SK-N-SH (cell line): ENCODE data around the gene ETV3. TPM values are rescaled to one million over a fixed set of nuclear protein-coding genes. Genes with fewer than 3 reads are reported as not detected.

ENCODE experiments used
- CTCF ChIA-PET: fragments of 300-600, 350-600 bp; formaldehyde crosslinking; extraction: SDS; loops from one replicate; lab custom pipeline; 2021; lab: Yijun Ruan, JAX
- POLR2A ChIA-PET: fragments of 350-600 bp; sonication (Branson Sonifier 250); formaldehyde crosslinking; extraction: SDS; loops from one replicate; lab custom pipeline; 2020; ENCODE audit warnings: antibody characterized with exemption, inconsistent platforms; lab: Yijun Ruan, JAX
- DNase-seq: peaks from one replicate; pipeline ENCODE4 v3.0.0; 2012
- H2AFZ ChIP-seq: fragments of 200-600 bp; sonication (generic); 2 replicates; pipeline ENCODE4 v1.8.1; 2016; ENCODE audit warnings: antibody characterized with exemption, mild to moderate bottlenecking, low read depth
- H3F3A ChIP-seq: fragments of 200-600 bp; sonication (generic); replicated peaks from 2 replicates; pipeline ENCODE3; 2016; ENCODE audit warnings: antibody characterized with exemption, mild to moderate bottlenecking; ENCODE audit not compliant: insufficient read depth
- H3K27ac ChIP-seq, 2 experiments: fragments of 200-500 bp in 1 of 2; fragments of 200-600 bp in 1 of 2; sonication (Bioruptor generic) in 1 of 2; sonication (generic), shearing (Covaris generic) in 1 of 2; 2 replicates each; pipeline versions ENCODE4 v1.5.1 to v1.6.1; 2014 to 2016; ENCODE audit warnings: low read depth in 2 of 2, inconsistent platforms in 1 of 2, low read length in 1 of 2, mild to moderate bottlenecking in 1 of 2, mixed read lengths in 1 of 2
- H3K27me3 ChIP-seq: fragments of 200-600 bp; sonication (generic), shearing (Covaris generic); 2 replicates; pipeline ENCODE4 v1.6.1; 2016; ENCODE audit warnings: mixed run types; ENCODE audit not compliant: insufficient read depth
- H3K36me3 ChIP-seq, 2 experiments: fragments of 200-500 bp in 1 of 2; fragments of 200-600 bp in 1 of 2; sonication (Bioruptor generic) in 1 of 2; sonication (generic) in 1 of 2; replicated peaks in 1 of 2; 2 replicates each; pipeline versions ENCODE3 to v1.5.1; 2014 to 2016; ENCODE audit warnings: low read length in 1 of 2, mild to moderate bottlenecking in 1 of 2; ENCODE audit not compliant: insufficient read depth in 2 of 2, control insufficient read depth in 1 of 2
- H3K4me1 ChIP-seq, 2 experiments: fragments of 200-500 bp in 1 of 2; fragments of 200-600 bp in 1 of 2; sonication (Bioruptor generic) in 1 of 2; sonication (generic), shearing (Covaris generic) in 1 of 2; 2 replicates each; pipeline versions ENCODE4 v1.5.1 to v1.6.1; 2014 to 2016; ENCODE audit warnings: low read depth in 1 of 2, low read length in 1 of 2, mixed run types in 1 of 2; ENCODE audit not compliant: insufficient read depth in 2 of 2, control insufficient read depth in 1 of 2
- H3K4me2 ChIP-seq: fragments of 200-600 bp; sonication (generic), shearing (Covaris generic); 2 replicates; pipeline ENCODE4 v1.6.1; 2017; ENCODE audit warnings: mixed run types
- H3K4me3 ChIP-seq, 2 experiments: fragments of 200-500 bp in 1 of 2; fragments of 200-600 bp in 1 of 2; sonication (Bioruptor generic) in 1 of 2; sonication (generic), shearing (Covaris generic) in 1 of 2; 2 replicates each; pipeline versions ENCODE4 v1.5.1 to v1.8.1; 2014 to 2016; ENCODE audit warnings: low read depth in 2 of 2, inconsistent platforms in 1 of 2, low read length in 1 of 2, mild to moderate bottlenecking in 1 of 2, mixed read lengths in 1 of 2, moderate library complexity in 1 of 2
- H3K79me2 ChIP-seq: fragments of 200-600 bp; sonication (generic); 2 replicates; pipeline ENCODE4 v1.8.1; 2017; ENCODE audit warnings: mild to moderate bottlenecking; ENCODE audit not compliant: insufficient read depth
- H3K9ac ChIP-seq: fragments of 200-600 bp; sonication (generic); 2 replicates; pipeline ENCODE4 v1.6.1; 2017; ENCODE audit warnings: mixed run types
- H3K9me2 ChIP-seq: fragments of 200-600 bp; sonication (generic); 2 replicates; pipeline ENCODE4 v1.6.1; 2017; ENCODE audit warnings: mixed run types
- H3K9me3 ChIP-seq: fragments of 200-600 bp; sonication (generic); 2 replicates; pipeline ENCODE4 v1.6.1; 2017; ENCODE audit warnings: mixed run types, mild to moderate bottlenecking, moderate library complexity
- H4K20me1 ChIP-seq: fragments of 200-600 bp; sonication (generic); 2 replicates; pipeline ENCODE4 v1.6.1; 2017; ENCODE audit warnings: mild to moderate bottlenecking, mixed run types; ENCODE audit not compliant: insufficient read depth
- EP300 ChIP-seq, 2 experiments: IDR thresholded peaks; 2 replicates each; pipeline versions ENCODE4 v1.4.0 to v1.6.1; 2012; ENCODE audit warnings: borderline replicate concordance in 1 of 2, low read depth in 1 of 2, low read length in 1 of 2
- FOXJ3 ChIP-seq: sonication (generic); formaldehyde crosslinking; IDR thresholded peaks from 2 replicates; pipeline ENCODE4 v1.5.1; 2020; ENCODE audit warnings: mild to moderate bottlenecking, missing genetic modification reagents
- IRF3 ChIP-seq: fragments of 150-350 bp; IDR thresholded peaks from 2 replicates; pipeline ENCODE4 v1.6.1; 2016; ENCODE audit warnings: mild to moderate bottlenecking, low read depth, low read length
- JUND ChIP-seq: IDR thresholded peaks from 2 replicates; pipeline ENCODE4 v1.4.0; 2012
- MEF2A ChIP-seq: IDR thresholded peaks from 2 replicates; pipeline ENCODE4 v1.4.0; 2012; ENCODE audit warnings: low read depth, borderline replicate concordance
- MXI1 ChIP-seq: IDR thresholded peaks from 2 replicates; pipeline ENCODE4 v1.6.1; 2012; ENCODE audit warnings: mild to moderate bottlenecking, low read depth, low read length, improper control_type of control experiment
- NFIC ChIP-seq: IDR thresholded peaks from 2 replicates; pipeline ENCODE4 v1.4.0; 2012; ENCODE audit warnings: borderline replicate concordance
- NRF1 ChIP-seq: IDR thresholded peaks from 2 replicates; pipeline ENCODE4 v1.6.1; 2012; ENCODE audit warnings: low read depth, mild to moderate bottlenecking, low read length
- POLR2AphosphoS5 ChIP-seq: IDR thresholded peaks from 2 replicates; pipeline ENCODE4 v1.6.1; 2012; ENCODE audit warnings: low read depth, low read length
- RAD21 ChIP-seq: IDR thresholded peaks from 2 replicates; pipeline ENCODE4 v1.6.1; 2012; ENCODE audit warnings: mild to moderate bottlenecking, low read length
- RCOR1 ChIP-seq: fragments of 150-350 bp; IDR thresholded peaks from 2 replicates; pipeline ENCODE4 v1.6.1; 2017; ENCODE audit warnings: antibody characterized with exemption, low read length
- RXRA ChIP-seq: IDR thresholded peaks from 2 replicates; pipeline ENCODE4 v1.4.0; 2012; ENCODE audit warnings: low read depth, mild to moderate bottlenecking, borderline replicate concordance
- SIN3A ChIP-seq: IDR thresholded peaks from 2 replicates; pipeline ENCODE4 v1.6.1; 2012; ENCODE audit warnings: low read depth, mild to moderate bottlenecking, low read length, moderate library complexity, borderline replicate concordance
- SMC3 ChIP-seq: IDR thresholded peaks from 2 replicates; pipeline ENCODE4 v1.6.1; 2012; ENCODE audit warnings: low read depth, low read length, improper control_type of control experiment
- TAF1 ChIP-seq: IDR thresholded peaks from 2 replicates; pipeline ENCODE4 v1.6.1; 2012; ENCODE audit warnings: low read depth, mild to moderate bottlenecking, low read length, moderate library complexity, borderline replicate concordance
- TEAD4 ChIP-seq: IDR thresholded peaks from 2 replicates; pipeline ENCODE4 v1.4.0; 2012; ENCODE audit warnings: mild to moderate bottlenecking, borderline replicate concordance; ENCODE audit not compliant: insufficient read depth
- USF1 ChIP-seq: IDR thresholded peaks from 2 replicates; pipeline ENCODE4 v1.4.0; 2012; ENCODE audit warnings: low read depth, borderline replicate concordance
- YY1 ChIP-seq: IDR thresholded peaks from 2 replicates; pipeline ENCODE4 v1.4.0; 2012; ENCODE audit warnings: low read depth, mild to moderate bottlenecking
- WGBS: methylation state at CpG from one replicate; pipeline ENCODE4 v1.1.6; 2017; ENCODE audit warnings: low lambda C conversion rate; 5-methylcytosine and 5-hydroxymethylcytosine counted together
- polyA plus RNA-seq, 3 experiments: library from polyadenylated mRNA; depleted of rRNA; stranded (reverse); fragments of >200 nt; gene quantifications; 2 replicates each; pipeline ENCODE4 v1.2.3, GENCODE V29; 2012
- TF ChIP-seq, protein P1 (sequence below): fragments of 150-350 bp; IDR thresholded peaks from 2 replicates; pipeline ENCODE4 v1.6.1; 2017; ENCODE audit warnings: antibody characterized with exemption, low read length, low read depth, borderline replicate concordance
- TF ChIP-seq, protein P2 (sequence below): IDR thresholded peaks from 2 replicates; pipeline ENCODE4 v1.4.0; 2012; ENCODE audit warnings: low read depth
- TF ChIP-seq, protein P3 (sequence below): fragments of 200-600 bp; sonication (generic); IDR thresholded peaks from 2 replicates; pipeline ENCODE4 v1.6.1; 2017; ENCODE audit warnings: antibody characterized with exemption, mild to moderate bottlenecking, moderate library complexity

Gene ETV3
- polyA plus RNA-seq, 1 of the 3 experiments (the other 2 are of a cell fraction), result 5.4 TPM

DNA sequence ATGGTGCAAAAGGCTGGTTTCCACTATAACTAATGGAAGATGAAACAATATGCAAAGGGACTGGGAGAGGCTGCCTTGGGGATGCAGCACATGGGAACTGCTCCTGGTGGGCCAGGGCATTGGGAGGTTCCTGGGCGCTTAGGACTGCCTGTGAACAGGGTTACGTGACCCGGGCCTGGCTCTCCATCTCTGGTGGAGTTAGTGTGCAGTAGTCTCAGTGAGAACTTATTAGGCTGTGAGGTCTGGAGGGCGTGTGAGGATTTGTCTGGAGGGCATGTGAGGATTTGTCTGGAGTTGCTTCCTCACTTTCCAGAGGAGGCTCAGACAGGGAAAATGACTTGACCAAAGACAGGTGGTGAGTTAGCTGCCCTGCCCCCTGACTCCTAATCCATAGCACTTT is 37.0 kb downstream of the ETV3 start:
- TF ChIP-seq YY1, result no peak
- Histone ChIP-seq H4K20me1 (no peaks in the 10 kb centered on the region), H3F3A (no peaks in the 10 kb centered on the region), H3K36me3 (no peaks in the 10 kb centered on the region), H3K4me2 (no peak overlapping the region), H3K9ac (no peak overlapping the region), H3K27me3 (no peaks in the 10 kb centered on the region), H3K9me2 (no peaks in the 10 kb centered on the region), H3K79me2 (no peaks in the 10 kb centered on the region), H2AFZ (no peak overlapping the region), H3K9me3 (no peaks in the 10 kb centered on the region), H3K4me3 (no peak overlapping the region), H3K27ac (no peak overlapping the region), H3K4me1 (peaks cover 0 to 9% of the 10 kb centered on the region in 2 experiments; a peak in 1 of 4 replicates)
- CTCF ChIA-PET, result interaction anchor here (1.3 to 3.3 kb wide), 2 partner anchors 11 to 54 kb away, joined by 7 to 30 read pairs; no protein-coding TSS in a partner anchor
- WGBS, result 37% methylated on average over 4 of the region's 4 CpGs
- POLR2A ChIA-PET, result no interaction called here
- no peak for DNase-seq

DNA sequence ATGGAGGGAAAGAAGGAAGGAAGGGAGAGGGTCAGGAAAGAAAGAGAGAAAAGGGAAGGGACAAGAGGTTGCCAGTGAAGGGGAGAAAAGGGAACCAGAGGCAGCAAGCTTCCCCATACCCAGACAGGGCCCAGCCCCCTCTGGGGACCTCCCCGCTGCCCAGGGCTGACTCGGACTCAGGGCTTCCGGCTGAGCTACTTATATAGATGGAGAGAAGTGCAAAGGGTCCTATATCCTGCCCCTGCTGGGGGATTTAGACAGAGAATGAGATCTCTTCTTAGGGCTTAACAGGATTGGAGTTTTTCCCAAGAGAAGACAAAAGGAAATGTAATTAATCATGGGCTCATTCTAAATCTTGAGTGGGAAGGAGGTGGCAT is 38.6 kb downstream of the ETV3 start, which contains the start of gene ETV3L:
TSS of gene ETV3L (minus strand) at position 176 of the 377 bp plus-strand sequence. CDS start 285 bp downstream, outside the sequence.
- no peaks in the 10 kb centered on the region for H3K9me2 ChIP-seq
- H3K27me3 ChIP-seq, result no peaks in the 10 kb centered on the region
- no peaks in the 10 kb centered on the region for H3K36me3 ChIP-seq
- whole genome bisulfite sequencing, result 64% methylated on average over 3 of the region's 3 CpGs
- no peak for DNase-seq
- no peak within 1 kb of the TSS for H3K9ac ChIP-seq
- H3K4me1 ChIP-seq, result peaks cover 0 to 2% of the 10 kb centered on the region in 2 experiments; a peak in 1 of 4 replicates
- TF ChIP-seq TEAD4, result no peak
- no peak for TF ChIP-seq SMC3
- TF ChIP-seq RAD21, result no peak
- no peak for TF ChIP-seq POLR2AphosphoS5
- TF ChIP-seq, protein P1, sequence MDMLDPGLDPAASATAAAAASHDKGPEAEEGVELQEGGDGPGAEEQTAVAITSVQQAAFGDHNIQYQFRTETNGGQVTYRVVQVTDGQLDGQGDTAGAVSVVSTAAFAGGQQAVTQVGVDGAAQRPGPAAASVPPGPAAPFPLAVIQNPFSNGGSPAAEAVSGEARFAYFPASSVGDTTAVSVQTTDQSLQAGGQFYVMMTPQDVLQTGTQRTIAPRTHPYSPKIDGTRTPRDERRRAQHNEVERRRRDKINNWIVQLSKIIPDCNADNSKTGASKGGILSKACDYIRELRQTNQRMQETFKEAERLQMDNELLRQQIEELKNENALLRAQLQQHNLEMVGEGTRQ, result no peak
- TF ChIP-seq NFIC, result no peak
- no peak for TF ChIP-seq RCOR1
- TF ChIP-seq IRF3, result no peak
- TF ChIP-seq, protein P2, sequence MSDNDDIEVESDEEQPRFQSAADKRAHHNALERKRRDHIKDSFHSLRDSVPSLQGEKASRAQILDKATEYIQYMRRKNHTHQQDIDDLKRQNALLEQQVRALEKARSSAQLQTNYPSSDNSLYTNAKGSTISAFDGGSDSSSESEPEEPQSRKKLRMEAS, result no peak
- no peak for TF ChIP-seq TAF1
- TF ChIP-seq FOXJ3 (CRISPR knock-in tag), result no peak
- TF ChIP-seq NRF1, result no peak
- no peak for TF ChIP-seq JUND
- no peak for TF ChIP-seq MXI1
- TF ChIP-seq USF1, result no peak
- no peak for TF ChIP-seq MEF2A
- no peak for TF ChIP-seq SIN3A
- TF ChIP-seq EP300 (IDR thresholded peaks at IDR 0.05; ENCODE audit: borderline replicate concordance in 1 of 2, low read depth in 1 of 2, low read length in 1 of 2), result no peak
- TF ChIP-seq, protein P3, sequence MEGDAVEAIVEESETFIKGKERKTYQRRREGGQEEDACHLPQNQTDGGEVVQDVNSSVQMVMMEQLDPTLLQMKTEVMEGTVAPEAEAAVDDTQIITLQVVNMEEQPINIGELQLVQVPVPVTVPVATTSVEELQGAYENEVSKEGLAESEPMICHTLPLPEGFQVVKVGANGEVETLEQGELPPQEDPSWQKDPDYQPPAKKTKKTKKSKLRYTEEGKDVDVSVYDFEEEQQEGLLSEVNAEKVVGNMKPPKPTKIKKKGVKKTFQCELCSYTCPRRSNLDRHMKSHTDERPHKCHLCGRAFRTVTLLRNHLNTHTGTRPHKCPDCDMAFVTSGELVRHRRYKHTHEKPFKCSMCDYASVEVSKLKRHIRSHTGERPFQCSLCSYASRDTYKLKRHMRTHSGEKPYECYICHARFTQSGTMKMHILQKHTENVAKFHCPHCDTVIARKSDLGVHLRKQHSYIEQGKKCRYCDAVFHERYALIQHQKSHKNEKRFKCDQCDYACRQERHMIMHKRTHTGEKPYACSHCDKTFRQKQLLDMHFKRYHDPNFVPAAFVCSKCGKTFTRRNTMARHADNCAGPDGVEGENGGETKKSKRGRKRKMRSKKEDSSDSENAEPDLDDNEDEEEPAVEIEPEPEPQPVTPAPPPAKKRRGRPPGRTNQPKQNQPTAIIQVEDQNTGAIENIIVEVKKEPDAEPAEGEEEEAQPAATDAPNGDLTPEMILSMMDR, result no peak
- no peak for TF ChIP-seq RXRA
- H3F3A ChIP-seq, result no peaks in the 10 kb centered on the region
- H3K79me2 ChIP-seq, result no peaks in the 10 kb centered on the region
- no peak within 1 kb of the TSS for H2AFZ ChIP-seq
- H3K4me2 ChIP-seq, result no peak within 1 kb of the TSS
- H3K4me3 ChIP-seq, result no peak within 1 kb of the TSS
- POLR2A ChIA-PET, result no interaction called here
- H3K9me3 ChIP-seq, result no peaks in the 10 kb centered on the region
- CTCF ChIA-PET, result interaction anchor here (1.3 to 5.6 kb wide), 3 partner anchors 9 to 56 kb away, joined by 3 to 38 read pairs (median 15); no protein-coding TSS in a partner anchor
- H4K20me1 ChIP-seq, result no peaks in the 10 kb centered on the region
- no peak within 1 kb of the TSS for H3K27ac ChIP-seq
